ENCODE results near the gene PPP2R2C. TPM values are rescaled to one million over a fixed set of nuclear protein-coding genes. Genes with fewer than 3 reads are reported as not detected.

The PPP2R2C gene
- total and polyA plus RNA-seq, 2 experiments from 2014 or later = 1.3 to 9.2 TPM

- Mint-ChIP-seq H3K27ac (no peak overlapping the region), H3K4me3 (no peak overlapping the region), H3K9me3 (no peaks in the 10 kb centered on the region), H3K36me3 (ENCODE audit: low read depth) (no peaks in the 10 kb centered on the region), H3K4me1 (peaks cover 19% of the 10 kb centered on the region), H3K27me3 (ENCODE audit: insufficient read depth, low read depth, poor library complexity) (peaks cover 7% of the 10 kb centered on the region)
- no peaks in the 10 kb centered on the region for H3K27me3 ChIP-seq (ENCODE audit: insufficient read depth)
- no peak overlapping the region for H3K27ac ChIP-seq (ENCODE audit: low read depth)
- ATAC-seq (no peak), DNase-seq (ENCODE audit: low spot score) (no peak)
- no peaks in the 10 kb centered on the region for H4K20me1 ChIP-seq (replicated peaks; ENCODE audit: insufficient read depth)
- no peak overlapping the region for H2AFZ ChIP-seq
- no peaks in the 10 kb centered on the region for H3K79me2 ChIP-seq (replicated peaks; ENCODE audit: insufficient read depth)
- H3K36me3 ChIP-seq (ENCODE audit: insufficient read depth) = no peaks in the 10 kb centered on the region
- no peaks in the 10 kb centered on the region; the same call in 1 of the 2 replicates for H3K4me1 ChIP-seq (ENCODE audit: insufficient read depth)
- H3K4me3 ChIP-seq = no peak overlapping the region
- no peak overlapping the region for H3K4me2 ChIP-seq
- no peaks in the 10 kb centered on the region for H3F3A ChIP-seq (replicated peaks; ENCODE audit: low read depth)
- no peak for TF ChIP-seq JUNB (IDR thresholded peaks at IDR 0.05; ENCODE audit: unreplicated experiment)
- no peak for TF ChIP-seq ZNF331 (CRISPR knock-in tag; IDR thresholded peaks at IDR 0.05; ENCODE audit: low read depth)
- no peak for TF ChIP-seq ZNF462 (CRISPR knock-in tag; IDR thresholded peaks at IDR 0.05)
- TF ChIP-seq EZH2phosphoT487 (IDR thresholded peaks at IDR 0.05; ENCODE audit: unreplicated experiment) = no peak
- TF ChIP-seq, protein P1, sequence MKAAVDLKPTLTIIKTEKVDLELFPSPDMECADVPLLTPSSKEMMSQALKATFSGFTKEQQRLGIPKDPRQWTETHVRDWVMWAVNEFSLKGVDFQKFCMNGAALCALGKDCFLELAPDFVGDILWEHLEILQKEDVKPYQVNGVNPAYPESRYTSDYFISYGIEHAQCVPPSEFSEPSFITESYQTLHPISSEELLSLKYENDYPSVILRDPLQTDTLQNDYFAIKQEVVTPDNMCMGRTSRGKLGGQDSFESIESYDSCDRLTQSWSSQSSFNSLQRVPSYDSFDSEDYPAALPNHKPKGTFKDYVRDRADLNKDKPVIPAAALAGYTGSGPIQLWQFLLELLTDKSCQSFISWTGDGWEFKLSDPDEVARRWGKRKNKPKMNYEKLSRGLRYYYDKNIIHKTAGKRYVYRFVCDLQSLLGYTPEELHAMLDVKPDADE (IDR thresholded peaks at IDR 0.05) = no peak
- no peak for TF ChIP-seq POLR2AphosphoS5 (IDR thresholded peaks at IDR 0.05; ENCODE audit: low read depth)
- no peak for TF ChIP-seq CTCF (conservative IDR thresholded peaks at IDR 0.05; ENCODE audit: low read depth in 2 of 2)
- TF ChIP-seq STAT1 (IDR thresholded peaks at IDR 0.05; ENCODE audit: unreplicated experiment) = no peak
- TF ChIP-seq ZNF114 (CRISPR knock-in tag; IDR thresholded peaks at IDR 0.05) = no peak
- no peak for TF ChIP-seq EZH2 (IDR thresholded peaks at IDR 0.05; ENCODE audit: low read depth, unreplicated experiment)
- 0 out of 2 replicates have a peak, but pooled peaks cover 9% of the 10 kb centered on the region for H3K9me2 ChIP-seq (ENCODE audit: insufficient read depth)
Observed at GRCh38 chr4:6417516-6418050, 54.8 kb downstream of the PPP2R2C start.

All from GM23338 (cell line).